GM12873 (cell line): ENCODE results near the gene GABRA4.
A peak's percentile ranks its signal among the peaks of the same experiment; 100 is the strongest.

Source experiments
- TF ChIP-seq, protein P1 (sequence below): IDR thresholded peaks from 2 replicates; pipeline ENCODE4 v1.5.1; 2012; ENCODE audit warnings: low read depth, mild to moderate bottlenecking, moderate library complexity, low read length, control low read depth; ENCODE audit not compliant: insufficient read depth; ENCODE audit errors: missing control alignments

Gene GABRA4

DNA sequence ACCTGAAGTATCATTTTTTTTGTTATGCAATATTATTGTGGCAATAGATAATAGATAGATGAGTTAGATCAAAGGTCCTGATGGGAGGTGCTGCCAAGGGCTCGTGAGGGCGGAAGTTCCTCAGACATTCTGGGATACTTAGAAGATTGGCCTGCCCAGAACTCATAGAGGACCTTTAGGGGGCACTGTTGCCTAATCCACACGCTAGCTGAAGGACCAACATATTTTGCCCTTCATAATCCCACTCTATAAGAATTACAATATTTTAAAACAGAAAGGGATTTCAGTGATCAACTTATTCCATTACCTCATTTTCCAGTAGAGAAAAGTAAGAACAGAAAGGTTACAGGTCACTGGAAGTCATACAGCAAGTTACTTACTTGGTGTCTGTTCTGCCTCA, 61.4 kb downstream of the GABRA4 start:
- TF ChIP-seq, protein P1, sequence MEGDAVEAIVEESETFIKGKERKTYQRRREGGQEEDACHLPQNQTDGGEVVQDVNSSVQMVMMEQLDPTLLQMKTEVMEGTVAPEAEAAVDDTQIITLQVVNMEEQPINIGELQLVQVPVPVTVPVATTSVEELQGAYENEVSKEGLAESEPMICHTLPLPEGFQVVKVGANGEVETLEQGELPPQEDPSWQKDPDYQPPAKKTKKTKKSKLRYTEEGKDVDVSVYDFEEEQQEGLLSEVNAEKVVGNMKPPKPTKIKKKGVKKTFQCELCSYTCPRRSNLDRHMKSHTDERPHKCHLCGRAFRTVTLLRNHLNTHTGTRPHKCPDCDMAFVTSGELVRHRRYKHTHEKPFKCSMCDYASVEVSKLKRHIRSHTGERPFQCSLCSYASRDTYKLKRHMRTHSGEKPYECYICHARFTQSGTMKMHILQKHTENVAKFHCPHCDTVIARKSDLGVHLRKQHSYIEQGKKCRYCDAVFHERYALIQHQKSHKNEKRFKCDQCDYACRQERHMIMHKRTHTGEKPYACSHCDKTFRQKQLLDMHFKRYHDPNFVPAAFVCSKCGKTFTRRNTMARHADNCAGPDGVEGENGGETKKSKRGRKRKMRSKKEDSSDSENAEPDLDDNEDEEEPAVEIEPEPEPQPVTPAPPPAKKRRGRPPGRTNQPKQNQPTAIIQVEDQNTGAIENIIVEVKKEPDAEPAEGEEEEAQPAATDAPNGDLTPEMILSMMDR: peak; percentile 67

DNA sequence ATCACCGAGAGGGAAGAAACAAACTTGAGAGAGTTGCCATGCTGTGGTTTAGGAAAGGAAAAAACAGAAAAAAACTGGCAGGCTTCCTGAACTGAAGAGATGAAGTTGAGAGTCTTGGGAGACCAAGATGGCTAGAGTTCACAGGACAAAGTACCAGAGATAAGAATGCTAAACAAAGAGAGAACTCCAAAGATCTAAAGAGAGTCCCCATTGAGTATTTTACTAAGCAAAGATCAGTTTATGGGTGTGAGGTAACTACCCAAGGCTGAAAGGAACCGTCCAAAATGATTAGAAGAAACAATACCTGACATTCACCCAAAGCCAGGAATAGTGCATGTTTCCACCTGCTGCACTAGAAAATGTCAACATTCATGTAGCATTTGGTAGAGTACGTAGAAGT, 62.5 kb downstream of the GABRA4 start:
- TF ChIP-seq, protein P1: no peak

DNA sequence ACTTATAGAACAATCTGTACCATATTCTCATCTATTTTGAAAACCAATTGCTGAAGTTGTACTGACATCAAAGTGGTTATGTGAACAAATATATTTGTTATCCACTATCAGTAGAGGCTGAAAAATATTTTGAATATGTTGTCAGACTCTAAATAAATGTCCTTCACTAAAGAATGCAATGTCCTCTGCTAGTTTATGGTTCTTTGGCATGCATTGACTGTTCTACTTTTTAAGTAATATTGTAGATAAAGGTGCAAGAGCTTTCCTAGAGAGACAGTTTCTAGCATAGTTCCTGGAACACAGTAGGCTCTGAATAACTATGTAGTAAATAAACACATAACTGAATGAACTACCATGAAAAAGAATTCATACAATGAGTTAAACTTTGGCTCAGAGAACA, 66.2 kb downstream of the GABRA4 start:
- TF ChIP-seq, protein P1: no peak

DNA sequence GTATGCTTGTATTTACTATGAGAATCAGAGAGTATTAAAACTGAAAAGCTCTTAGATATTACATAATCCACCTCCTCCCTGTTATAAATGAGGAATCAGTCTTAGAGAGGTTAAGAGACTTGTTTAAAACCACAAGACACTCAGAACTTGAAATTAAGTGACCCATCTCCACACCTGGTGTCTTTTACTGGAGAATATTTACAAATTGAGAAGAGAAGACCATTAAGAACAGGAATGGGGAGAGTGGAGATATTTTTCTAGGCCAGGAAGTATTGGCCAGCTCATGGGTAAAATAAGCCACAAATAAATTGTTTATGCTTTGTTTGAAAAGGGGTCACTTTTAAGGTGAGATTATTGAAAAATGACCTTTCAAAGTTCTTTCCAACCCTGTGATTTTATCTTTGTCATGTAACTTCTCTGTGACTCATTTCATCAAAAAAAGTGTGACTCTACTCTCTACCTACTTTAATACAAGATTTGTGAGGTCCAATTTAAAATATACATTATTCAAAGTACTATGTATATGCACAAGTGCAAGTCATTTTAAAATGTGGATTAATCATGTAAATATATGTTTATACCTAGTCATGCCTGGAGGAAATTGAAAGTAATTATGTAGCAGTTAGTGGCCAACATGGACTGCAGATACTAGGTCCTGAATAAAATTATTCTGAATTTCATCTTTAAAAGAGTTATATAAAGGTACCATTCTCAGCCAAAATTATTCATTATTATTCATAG, 68.4 kb downstream of the GABRA4 start:
- TF ChIP-seq, protein P1: no peak

DNA sequence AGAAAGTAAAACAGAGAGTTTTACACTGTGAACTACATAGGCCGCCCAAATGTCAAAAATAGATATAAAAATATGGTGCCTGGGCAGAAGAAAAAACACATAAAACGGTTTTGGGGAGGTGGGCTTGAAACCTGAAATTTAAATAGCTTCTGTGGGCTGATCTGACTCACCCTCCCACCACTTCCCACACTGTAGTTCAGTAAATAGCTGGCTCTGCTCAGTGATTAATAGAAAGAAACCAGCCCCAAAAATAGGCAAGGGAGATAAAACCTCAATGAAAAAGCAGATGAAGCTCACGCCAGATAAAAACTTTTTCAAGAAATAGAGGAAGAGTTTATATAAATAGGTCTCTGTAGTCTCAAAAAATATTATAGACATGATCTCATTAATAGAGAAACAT, 71.2 kb downstream of the GABRA4 start:
- TF ChIP-seq, protein P1: no peak

DNA sequence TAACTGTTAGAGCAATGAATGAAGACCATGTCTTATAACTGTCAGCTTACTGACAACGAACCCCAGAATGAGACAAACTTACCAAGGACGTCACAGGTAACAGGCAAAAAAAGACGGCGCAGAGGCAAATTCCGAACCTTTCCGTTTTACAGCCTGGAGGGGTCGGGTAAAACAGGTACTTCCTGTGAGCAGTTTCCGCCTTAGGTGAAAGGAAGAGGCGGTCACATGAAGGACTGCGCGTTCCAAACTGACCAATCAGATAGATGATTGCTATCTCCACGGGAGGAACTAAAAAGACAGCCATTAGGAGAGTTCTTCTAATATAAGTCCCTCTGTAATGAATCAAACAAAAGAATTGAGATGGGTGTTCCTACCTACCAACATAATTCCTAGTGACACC, 84.3 kb downstream of the GABRA4 start, which contains the start of gene COX7B2:
TSS of gene COX7B2 (minus strand) at position 168 of the 400 bp plus-strand sequence. CDS start 174,053 bp downstream, outside the sequence.
- TF ChIP-seq, protein P1: no peak

DNA sequence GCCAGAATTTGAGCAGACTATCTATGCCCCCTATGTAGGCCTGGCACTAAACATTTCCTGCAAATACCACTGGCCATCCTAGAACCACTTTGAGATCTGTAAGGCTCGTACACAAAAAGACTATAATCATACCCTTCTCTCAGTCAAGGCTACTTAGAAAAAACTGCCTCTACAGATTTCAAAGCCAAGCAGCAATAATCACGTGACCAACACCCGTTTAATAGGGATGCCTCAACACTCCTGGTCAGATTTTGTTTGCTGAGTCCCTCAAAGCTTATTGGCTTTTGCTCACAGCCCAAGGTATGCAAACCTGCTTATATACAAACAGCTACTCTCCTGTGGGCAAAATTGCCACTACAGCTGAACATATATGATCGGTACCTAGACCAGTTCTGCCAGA, 85.2 kb downstream of the GABRA4 start:
- TF ChIP-seq, protein P1: no peak

GRCh38 chr4:46900082-46900481, 93.3 kb downstream of the GABRA4 start:
- TF ChIP-seq, protein P1: no peak
